WTC11 (cell line): Measurements from ENCODE around the gene RGS9. TPM values are rescaled to one million over a fixed set of nuclear protein-coding genes. Genes with fewer than 3 reads are reported as not detected.

ENCODE experiments used
- ATAC-seq: fragments of 200-7000 bp; cut with Tn5 transposase; 2 replicates; pipeline ENCODE4 v1.10.0; 2021; ENCODE audit warnings: mild to moderate bottlenecking, moderate library complexity
- CTCF ChIA-PET: fragments of 300-600 bp; sonication (Branson Sonifier 250); formaldehyde crosslinking; loops from one replicate; lab custom pipeline; 2021; ENCODE audit warnings: antibody characterized with exemption; lab: Charles Lee
- POLR2A ChIA-PET: fragments of 350-600 bp; sonication (Branson Sonifier 250); formaldehyde crosslinking; loops from one replicate; lab custom pipeline; 2021; ENCODE audit warnings: antibody characterized with exemption; lab: Charles Lee
- DNase-seq: peaks from one replicate; pipeline ENCODE4 v3.0.0; 2021; ENCODE audit warnings: low spot score
- H3K27ac Mint-ChIP-seq: 2 replicates; pipeline ENCODE4 v1.8.0; 2021; ENCODE audit warnings: mixed read lengths
- H3K27me3 Mint-ChIP-seq: 2 replicates; pipeline ENCODE4 v1.8.0; 2021; ENCODE audit warnings: low read depth, mild to moderate bottlenecking, moderate library complexity, mixed read lengths
- H3K36me3 Mint-ChIP-seq: 2 replicates; pipeline ENCODE4 v1.8.0; 2021; ENCODE audit warnings: mixed read lengths
- H3K4me1 Mint-ChIP-seq: 2 replicates; pipeline ENCODE4 v1.8.0; 2022; ENCODE audit warnings: mixed read lengths
- H3K4me3 Mint-ChIP-seq: 2 replicates; pipeline ENCODE4 v1.8.0; 2021; ENCODE audit warnings: mild to moderate bottlenecking, moderate library complexity, mixed read lengths
- H3K9me3 Mint-ChIP-seq: 2 replicates; pipeline ENCODE4 v1.8.0; 2021; ENCODE audit warnings: mixed read lengths
- CREB1 ChIP-seq: sonication (generic); formaldehyde crosslinking; IDR thresholded peaks from 2 replicates; pipeline ENCODE4 v1.8.0; 2023; ENCODE audit warnings: mild to moderate bottlenecking, missing genetic modification reagents
- EMX1 ChIP-seq: fragments of 250-450 bp; sonication (Bioruptor Pico); IDR thresholded peaks from 2 replicates; pipeline ENCODE4 v1.8.0; 2021; ENCODE audit warnings: mild to moderate bottlenecking
- MXD4 ChIP-seq: fragments of 250-450 bp; sonication (Bioruptor Pico); IDR thresholded peaks from 2 replicates; pipeline ENCODE4 v1.8.0; 2021; ENCODE audit warnings: mild to moderate bottlenecking, moderate library complexity, borderline replicate concordance
- MYBL2 ChIP-seq: sonication (generic); formaldehyde crosslinking; IDR thresholded peaks from 2 replicates; pipeline ENCODE4 v1.8.1; 2023; ENCODE audit warnings: mild to moderate bottlenecking, moderate library complexity, missing genetic modification reagents
- OVOL2 ChIP-seq: fragments of 250-450 bp; sonication (Bioruptor Pico); IDR thresholded peaks from 2 replicates; pipeline ENCODE4 v1.9.0; 2021; ENCODE audit warnings: mild to moderate bottlenecking, borderline replicate concordance
- SMAD4 ChIP-seq: sonication (generic); formaldehyde crosslinking; IDR thresholded peaks from 2 replicates; pipeline ENCODE4 v1.8.0; 2022; ENCODE audit warnings: mild to moderate bottlenecking, missing genetic modification reagents
- SOX15 ChIP-seq: fragments of 250-450 bp; sonication (Bioruptor Pico); IDR thresholded peaks from 2 replicates; pipeline ENCODE4 v1.9.0; 2021; ENCODE audit warnings: mild to moderate bottlenecking
- TCF7 ChIP-seq: sonication (generic); formaldehyde crosslinking; IDR thresholded peaks from 2 replicates; pipeline ENCODE4 v1.8.0; 2022; ENCODE audit warnings: mild to moderate bottlenecking, low read depth, missing genetic modification reagents, moderate library complexity
- ZNF138 ChIP-seq: sonication (generic); formaldehyde crosslinking; conservative IDR thresholded peaks from 2 replicates; pipeline ENCODE4 v1.8.1; 2022; ENCODE audit warnings: mild to moderate bottlenecking, moderate library complexity, missing genetic modification reagents
- ZNF317 ChIP-seq: sonication (generic); formaldehyde crosslinking; IDR thresholded peaks from 2 replicates; pipeline ENCODE4 v1.8.1; 2023; ENCODE audit warnings: low read depth, mild to moderate bottlenecking, moderate library complexity, missing genetic modification reagents, borderline replicate concordance
- ZNF416 ChIP-seq: fragments of 250-450 bp; sonication (Bioruptor Pico); IDR thresholded peaks from 2 replicates; pipeline ENCODE4 v1.9.0; 2021; ENCODE audit warnings: mild to moderate bottlenecking, inconsistent platforms
- total RNA-seq: library from RNA; stranded (reverse); gene quantifications from 3 replicates; pipeline ENCODE4 v1.2.3, GENCODE V29; 2021
- TF ChIP-seq, protein P1 (sequence below): fragments of 250-450 bp; sonication (Bioruptor Pico); IDR thresholded peaks from 2 replicates; pipeline ENCODE4 v1.9.0; 2021; ENCODE audit warnings: mild to moderate bottlenecking, borderline replicate concordance
- TF ChIP-seq, protein P2 (sequence below): sonication (generic); formaldehyde crosslinking; IDR thresholded peaks from 2 replicates; pipeline ENCODE4 v1.8.1; 2023; ENCODE audit warnings: mild to moderate bottlenecking, missing genetic modification reagents
- TF ChIP-seq, protein P3 (sequence below): sonication (generic); formaldehyde crosslinking; IDR thresholded peaks from 2 replicates; pipeline ENCODE4 v1.8.0; 2022; ENCODE audit warnings: mild to moderate bottlenecking, missing genetic modification reagents
- TF ChIP-seq, protein P4 (sequence below): sonication (generic); formaldehyde crosslinking; IDR thresholded peaks from 2 replicates; pipeline ENCODE4 v1.8.0; 2023; ENCODE audit warnings: mild to moderate bottlenecking, missing genetic modification reagents
- TF ChIP-seq, protein P5 (sequence below): sonication (generic); formaldehyde crosslinking; IDR thresholded peaks from 2 replicates; pipeline ENCODE4 v1.8.1; 2023; ENCODE audit warnings: mild to moderate bottlenecking, moderate library complexity, missing genetic modification reagents
- TF ChIP-seq, protein P6 (sequence below): sonication (generic); formaldehyde crosslinking; IDR thresholded peaks from 2 replicates; pipeline ENCODE4 v1.8.1; 2022; ENCODE audit warnings: mild to moderate bottlenecking, moderate library complexity, missing genetic modification reagents
- TF ChIP-seq, protein P7 (sequence below): sonication (generic); formaldehyde crosslinking; IDR thresholded peaks from 2 replicates; pipeline ENCODE4 v1.8.1; 2022; ENCODE audit warnings: missing genetic modification reagents, borderline replicate concordance
- TF ChIP-seq, protein P8 (sequence below): sonication (generic); formaldehyde crosslinking; IDR thresholded peaks from 2 replicates; pipeline ENCODE4 v1.8.1; 2023; ENCODE audit warnings: mild to moderate bottlenecking, missing genetic modification reagents, moderate library complexity

The RGS9 gene
- total RNA-seq, 1 experiment from 2014 or later, result 11.3 TPM

DNA sequence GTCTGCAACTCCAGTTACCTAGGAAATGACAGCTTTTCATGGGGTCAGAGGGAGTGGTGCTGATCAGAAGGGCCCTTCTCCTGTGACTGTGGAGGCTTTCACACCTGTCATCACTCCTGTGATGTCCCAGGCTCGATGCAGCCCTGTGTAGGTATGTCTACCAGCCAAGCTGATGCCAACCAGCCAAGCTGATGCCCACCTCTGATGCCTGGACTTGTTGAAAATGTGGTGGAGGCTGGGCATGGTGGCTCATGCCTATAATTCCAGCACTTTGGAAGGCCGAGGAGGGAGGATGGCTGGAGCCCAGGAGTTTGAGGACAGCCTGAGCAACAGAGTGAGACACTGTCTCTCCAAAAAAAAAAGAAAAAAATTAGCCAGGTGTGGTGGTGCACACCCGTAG lies 33.7 kb upstream of the RGS9 start (continued):
- TF ChIP-seq, protein P1, sequence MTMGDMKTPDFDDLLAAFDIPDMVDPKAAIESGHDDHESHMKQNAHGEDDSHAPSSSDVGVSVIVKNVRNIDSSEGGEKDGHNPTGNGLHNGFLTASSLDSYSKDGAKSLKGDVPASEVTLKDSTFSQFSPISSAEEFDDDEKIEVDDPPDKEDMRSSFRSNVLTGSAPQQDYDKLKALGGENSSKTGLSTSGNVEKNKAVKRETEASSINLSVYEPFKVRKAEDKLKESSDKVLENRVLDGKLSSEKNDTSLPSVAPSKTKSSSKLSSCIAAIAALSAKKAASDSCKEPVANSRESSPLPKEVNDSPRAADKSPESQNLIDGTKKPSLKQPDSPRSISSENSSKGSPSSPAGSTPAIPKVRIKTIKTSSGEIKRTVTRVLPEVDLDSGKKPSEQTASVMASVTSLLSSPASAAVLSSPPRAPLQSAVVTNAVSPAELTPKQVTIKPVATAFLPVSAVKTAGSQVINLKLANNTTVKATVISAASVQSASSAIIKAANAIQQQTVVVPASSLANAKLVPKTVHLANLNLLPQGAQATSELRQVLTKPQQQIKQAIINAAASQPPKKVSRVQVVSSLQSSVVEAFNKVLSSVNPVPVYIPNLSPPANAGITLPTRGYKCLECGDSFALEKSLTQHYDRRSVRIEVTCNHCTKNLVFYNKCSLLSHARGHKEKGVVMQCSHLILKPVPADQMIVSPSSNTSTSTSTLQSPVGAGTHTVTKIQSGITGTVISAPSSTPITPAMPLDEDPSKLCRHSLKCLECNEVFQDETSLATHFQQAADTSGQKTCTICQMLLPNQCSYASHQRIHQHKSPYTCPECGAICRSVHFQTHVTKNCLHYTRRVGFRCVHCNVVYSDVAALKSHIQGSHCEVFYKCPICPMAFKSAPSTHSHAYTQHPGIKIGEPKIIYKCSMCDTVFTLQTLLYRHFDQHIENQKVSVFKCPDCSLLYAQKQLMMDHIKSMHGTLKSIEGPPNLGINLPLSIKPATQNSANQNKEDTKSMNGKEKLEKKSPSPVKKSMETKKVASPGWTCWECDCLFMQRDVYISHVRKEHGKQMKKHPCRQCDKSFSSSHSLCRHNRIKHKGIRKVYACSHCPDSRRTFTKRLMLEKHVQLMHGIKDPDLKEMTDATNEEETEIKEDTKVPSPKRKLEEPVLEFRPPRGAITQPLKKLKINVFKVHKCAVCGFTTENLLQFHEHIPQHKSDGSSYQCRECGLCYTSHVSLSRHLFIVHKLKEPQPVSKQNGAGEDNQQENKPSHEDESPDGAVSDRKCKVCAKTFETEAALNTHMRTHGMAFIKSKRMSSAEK (CRISPR knock-in tag), result no peak
- no peak for TF ChIP-seq OVOL2 (CRISPR knock-in tag)
- no peak for TF ChIP-seq ZNF138
- TF ChIP-seq, protein P2, sequence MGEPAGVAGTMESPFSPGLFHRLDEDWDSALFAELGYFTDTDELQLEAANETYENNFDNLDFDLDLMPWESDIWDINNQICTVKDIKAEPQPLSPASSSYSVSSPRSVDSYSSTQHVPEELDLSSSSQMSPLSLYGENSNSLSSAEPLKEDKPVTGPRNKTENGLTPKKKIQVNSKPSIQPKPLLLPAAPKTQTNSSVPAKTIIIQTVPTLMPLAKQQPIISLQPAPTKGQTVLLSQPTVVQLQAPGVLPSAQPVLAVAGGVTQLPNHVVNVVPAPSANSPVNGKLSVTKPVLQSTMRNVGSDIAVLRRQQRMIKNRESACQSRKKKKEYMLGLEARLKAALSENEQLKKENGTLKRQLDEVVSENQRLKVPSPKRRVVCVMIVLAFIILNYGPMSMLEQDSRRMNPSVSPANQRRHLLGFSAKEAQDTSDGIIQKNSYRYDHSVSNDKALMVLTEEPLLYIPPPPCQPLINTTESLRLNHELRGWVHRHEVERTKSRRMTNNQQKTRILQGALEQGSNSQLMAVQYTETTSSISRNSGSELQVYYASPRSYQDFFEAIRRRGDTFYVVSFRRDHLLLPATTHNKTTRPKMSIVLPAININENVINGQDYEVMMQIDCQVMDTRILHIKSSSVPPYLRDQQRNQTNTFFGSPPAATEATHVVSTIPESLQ (CRISPR knock-in tag), result no peak
- no peak for TF ChIP-seq MYBL2
- TF ChIP-seq, protein P3, sequence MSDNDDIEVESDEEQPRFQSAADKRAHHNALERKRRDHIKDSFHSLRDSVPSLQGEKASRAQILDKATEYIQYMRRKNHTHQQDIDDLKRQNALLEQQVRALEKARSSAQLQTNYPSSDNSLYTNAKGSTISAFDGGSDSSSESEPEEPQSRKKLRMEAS (CRISPR knock-in tag), result no peak

DNA sequence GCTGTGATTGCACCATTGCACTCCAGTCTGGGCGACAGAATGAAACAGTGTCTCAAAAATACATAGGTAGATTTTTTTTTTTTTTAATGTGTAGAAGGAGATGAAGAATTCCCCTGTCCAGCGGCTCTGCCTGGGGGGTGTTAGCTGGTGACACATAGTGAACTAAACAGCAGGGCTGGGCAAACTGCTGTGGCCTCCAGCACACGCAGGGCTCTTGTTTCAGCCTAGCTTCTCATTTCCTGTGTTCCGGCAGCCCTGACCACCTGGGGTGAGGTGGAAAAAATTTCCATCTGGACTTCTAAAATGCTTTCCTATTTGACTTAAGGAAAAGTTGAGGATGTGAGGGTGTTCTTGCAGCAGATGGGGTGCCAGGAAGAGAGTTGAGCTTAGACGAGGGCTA lies 33.3 kb upstream of the RGS9 start:
- H3K36me3 Mint-ChIP-seq, result no peaks in the 10 kb centered on the region
- CTCF ChIA-PET, result interaction anchor here (0.6 to 1.7 kb wide), 3 partner anchors 33 to 184 kb away, joined by 3 to 4 read pairs (median 4); partner anchors contain the start of genes LRRC37A3 and RGS9
- H3K9me3 Mint-ChIP-seq, result no peaks in the 10 kb centered on the region
- peaks cover 14% of the 10 kb centered on the region for H3K4me1 Mint-ChIP-seq
- no peak for DNase-seq
- H3K27ac Mint-ChIP-seq, result no peak overlapping the region
- no peak overlapping the region for H3K4me3 Mint-ChIP-seq
- no peak for ATAC-seq
- no peaks in the 10 kb centered on the region for H3K27me3 Mint-ChIP-seq
- POLR2A ChIA-PET, result interaction anchor here (0.7 kb wide), 1 partner anchor 49 kb away, joined by 3 read pairs; no protein-coding TSS in a partner anchor
- TF ChIP-seq, protein P4, sequence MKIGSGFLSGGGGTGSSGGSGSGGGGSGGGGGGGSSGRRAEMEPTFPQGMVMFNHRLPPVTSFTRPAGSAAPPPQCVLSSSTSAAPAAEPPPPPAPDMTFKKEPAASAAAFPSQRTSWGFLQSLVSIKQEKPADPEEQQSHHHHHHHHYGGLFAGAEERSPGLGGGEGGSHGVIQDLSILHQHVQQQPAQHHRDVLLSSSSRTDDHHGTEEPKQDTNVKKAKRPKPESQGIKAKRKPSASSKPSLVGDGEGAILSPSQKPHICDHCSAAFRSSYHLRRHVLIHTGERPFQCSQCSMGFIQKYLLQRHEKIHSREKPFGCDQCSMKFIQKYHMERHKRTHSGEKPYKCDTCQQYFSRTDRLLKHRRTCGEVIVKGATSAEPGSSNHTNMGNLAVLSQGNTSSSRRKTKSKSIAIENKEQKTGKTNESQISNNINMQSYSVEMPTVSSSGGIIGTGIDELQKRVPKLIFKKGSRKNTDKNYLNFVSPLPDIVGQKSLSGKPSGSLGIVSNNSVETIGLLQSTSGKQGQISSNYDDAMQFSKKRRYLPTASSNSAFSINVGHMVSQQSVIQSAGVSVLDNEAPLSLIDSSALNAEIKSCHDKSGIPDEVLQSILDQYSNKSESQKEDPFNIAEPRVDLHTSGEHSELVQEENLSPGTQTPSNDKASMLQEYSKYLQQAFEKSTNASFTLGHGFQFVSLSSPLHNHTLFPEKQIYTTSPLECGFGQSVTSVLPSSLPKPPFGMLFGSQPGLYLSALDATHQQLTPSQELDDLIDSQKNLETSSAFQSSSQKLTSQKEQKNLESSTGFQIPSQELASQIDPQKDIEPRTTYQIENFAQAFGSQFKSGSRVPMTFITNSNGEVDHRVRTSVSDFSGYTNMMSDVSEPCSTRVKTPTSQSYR (CRISPR knock-in tag), result no peak
- TF ChIP-seq, protein P2 (CRISPR knock-in tag), result no peak
- TF ChIP-seq EMX1 (CRISPR knock-in tag) (no peak), SOX15 (no peak), ZNF416 (CRISPR knock-in tag) (no peak), TCF7 (CRISPR knock-in tag) (no peak), SMAD4 (CRISPR knock-in tag) (no peak), MXD4 (no peak), ZNF317 (no peak), CREB1 (CRISPR knock-in tag) (no peak)
- TF ChIP-seq, protein P5, sequence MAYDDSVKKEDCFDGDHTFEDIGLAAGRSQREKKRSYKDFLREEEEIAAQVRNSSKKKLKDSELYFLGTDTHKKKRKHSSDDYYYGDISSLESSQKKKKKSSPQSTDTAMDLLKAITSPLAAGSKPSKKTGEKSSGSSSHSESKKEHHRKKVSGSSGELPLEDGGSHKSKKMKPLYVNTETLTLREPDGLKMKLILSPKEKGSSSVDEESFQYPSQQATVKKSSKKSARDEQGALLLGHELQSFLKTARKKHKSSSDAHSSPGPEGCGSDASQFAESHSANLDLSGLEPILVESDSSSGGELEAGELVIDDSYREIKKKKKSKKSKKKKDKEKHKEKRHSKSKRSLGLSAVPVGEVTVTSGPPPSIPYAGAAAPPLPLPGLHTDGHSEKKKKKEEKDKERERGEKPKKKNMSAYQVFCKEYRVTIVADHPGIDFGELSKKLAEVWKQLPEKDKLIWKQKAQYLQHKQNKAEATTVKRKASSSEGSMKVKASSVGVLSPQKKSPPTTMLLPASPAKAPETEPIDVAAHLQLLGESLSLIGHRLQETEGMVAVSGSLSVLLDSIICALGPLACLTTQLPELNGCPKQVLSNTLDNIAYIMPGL, result no peak
- TF ChIP-seq, protein P6, sequence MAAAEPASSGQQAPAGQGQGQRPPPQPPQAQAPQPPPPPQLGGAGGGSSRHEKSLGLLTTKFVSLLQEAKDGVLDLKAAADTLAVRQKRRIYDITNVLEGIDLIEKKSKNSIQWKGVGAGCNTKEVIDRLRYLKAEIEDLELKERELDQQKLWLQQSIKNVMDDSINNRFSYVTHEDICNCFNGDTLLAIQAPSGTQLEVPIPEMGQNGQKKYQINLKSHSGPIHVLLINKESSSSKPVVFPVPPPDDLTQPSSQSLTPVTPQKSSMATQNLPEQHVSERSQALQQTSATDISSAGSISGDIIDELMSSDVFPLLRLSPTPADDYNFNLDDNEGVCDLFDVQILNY, result no peak
- TF ChIP-seq, protein P7, sequence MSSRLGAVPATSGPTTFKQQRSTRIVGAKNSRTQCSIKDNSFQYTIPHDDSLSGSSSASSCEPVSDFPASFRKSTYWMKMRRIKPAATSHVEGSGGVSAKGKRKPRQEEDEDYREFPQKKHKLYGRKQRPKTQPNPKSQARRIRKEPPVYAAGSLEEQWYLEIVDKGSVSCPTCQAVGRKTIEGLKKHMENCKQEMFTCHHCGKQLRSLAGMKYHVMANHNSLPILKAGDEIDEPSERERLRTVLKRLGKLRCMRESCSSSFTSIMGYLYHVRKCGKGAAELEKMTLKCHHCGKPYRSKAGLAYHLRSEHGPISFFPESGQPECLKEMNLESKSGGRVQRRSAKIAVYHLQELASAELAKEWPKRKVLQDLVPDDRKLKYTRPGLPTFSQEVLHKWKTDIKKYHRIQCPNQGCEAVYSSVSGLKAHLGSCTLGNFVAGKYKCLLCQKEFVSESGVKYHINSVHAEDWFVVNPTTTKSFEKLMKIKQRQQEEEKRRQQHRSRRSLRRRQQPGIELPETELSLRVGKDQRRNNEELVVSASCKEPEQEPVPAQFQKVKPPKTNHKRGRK (CRISPR knock-in tag), result no peak
- TF ChIP-seq, protein P8, sequence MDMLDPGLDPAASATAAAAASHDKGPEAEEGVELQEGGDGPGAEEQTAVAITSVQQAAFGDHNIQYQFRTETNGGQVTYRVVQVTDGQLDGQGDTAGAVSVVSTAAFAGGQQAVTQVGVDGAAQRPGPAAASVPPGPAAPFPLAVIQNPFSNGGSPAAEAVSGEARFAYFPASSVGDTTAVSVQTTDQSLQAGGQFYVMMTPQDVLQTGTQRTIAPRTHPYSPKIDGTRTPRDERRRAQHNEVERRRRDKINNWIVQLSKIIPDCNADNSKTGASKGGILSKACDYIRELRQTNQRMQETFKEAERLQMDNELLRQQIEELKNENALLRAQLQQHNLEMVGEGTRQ (CRISPR knock-in tag), result no peak
